GM23338 (cell line): ENCODE data around the gene RENBP. TPM values are rescaled to one million over a fixed set of nuclear protein-coding genes. Genes with fewer than 3 reads are reported as not detected.

Experiments
- ATAC-seq: fragments of 200-7000 bp; cut with Tn5 transposase; 3 replicates; pipeline ENCODE4 v1.9.1; 2020
- DNase-seq: peaks from one replicate; pipeline ENCODE4 v3.0.0-alpha.2; 2015; ENCODE audit warnings: low spot score
- H2AFZ ChIP-seq: fragments of 200-600 bp; sonication (generic); 2 replicates; pipeline ENCODE4 v1.8.0; 2016; ENCODE audit warnings: antibody characterized with exemption, mild to moderate bottlenecking, moderate library complexity
- H3F3A ChIP-seq: fragments of 200-600 bp; sonication (generic); replicated peaks from 2 replicates; pipeline ENCODE4 v1.8.0; 2017; ENCODE audit warnings: antibody characterized with exemption, mixed run types, low read depth
- H3K27ac ChIP-seq: fragments of 200-600 bp; sonication (generic); 2 replicates; pipeline ENCODE4 v1.6.1; 2016; ENCODE audit warnings: low read depth
- H3K27me3 ChIP-seq: fragments of 200-600 bp; sonication (generic); 2 replicates; pipeline ENCODE4 v1.8.0; 2016; ENCODE audit warnings: mild to moderate bottlenecking, mixed run types, moderate library complexity; ENCODE audit not compliant: insufficient read depth
- H3K36me3 ChIP-seq: fragments of 200-600 bp; sonication (generic); 2 replicates; pipeline ENCODE4 v1.8.0; 2016; ENCODE audit warnings: mild to moderate bottlenecking; ENCODE audit not compliant: insufficient read depth
- H3K4me1 ChIP-seq: fragments of 200-600 bp; sonication (generic); 2 replicates; pipeline ENCODE4 v1.8.0; 2016; ENCODE audit warnings: mild to moderate bottlenecking, moderate library complexity; ENCODE audit not compliant: insufficient read depth
- H3K4me2 ChIP-seq: fragments of 200-600 bp; sonication (generic); 2 replicates; pipeline ENCODE4 v1.7.1; 2017; ENCODE audit warnings: mixed run types
- H3K4me3 ChIP-seq: fragments of 200-600 bp; sonication (generic); 2 replicates; pipeline ENCODE4 v1.6.1; 2016; ENCODE audit warnings: mixed run types
- H3K79me2 ChIP-seq: fragments of 200-600 bp; sonication (generic); replicated peaks from 2 replicates; pipeline ENCODE4 v1.8.0; 2017; ENCODE audit warnings: mild to moderate bottlenecking; ENCODE audit not compliant: insufficient read depth
- H3K9me2 ChIP-seq: fragments of 200-600 bp; sonication (generic); 2 replicates; pipeline ENCODE4 v1.8.0; 2017; ENCODE audit not compliant: insufficient read depth
- H4K20me1 ChIP-seq: fragments of 200-600 bp; sonication (generic); replicated peaks from 2 replicates; pipeline ENCODE4 v1.8.0; 2017; ENCODE audit warnings: mild to moderate bottlenecking; ENCODE audit not compliant: insufficient read depth
- H3K27ac Mint-ChIP-seq: 2 replicates; pipeline ENCODE4 v1.8.0; 2020; ENCODE audit warnings: inconsistent platforms, mild to moderate bottlenecking, moderate library complexity, mixed read lengths
- H3K27me3 Mint-ChIP-seq: 3 replicates; pipeline ENCODE4 v1.8.0; 2022; ENCODE audit warnings: low read depth, mild to moderate bottlenecking, moderate library complexity, mixed read lengths, inconsistent platforms; ENCODE audit not compliant: insufficient read depth, poor library complexity
- H3K36me3 Mint-ChIP-seq: 3 replicates; pipeline ENCODE4 v1.8.0; 2021; ENCODE audit warnings: low read depth, mild to moderate bottlenecking, inconsistent platforms, moderate library complexity, mixed read lengths
- H3K4me1 Mint-ChIP-seq: 3 replicates; pipeline ENCODE4 v1.8.0; 2020; ENCODE audit warnings: mild to moderate bottlenecking, inconsistent platforms, mixed read lengths
- H3K4me3 Mint-ChIP-seq: 3 replicates; pipeline ENCODE4 v1.8.0; 2021; ENCODE audit warnings: moderate library complexity, mild to moderate bottlenecking, inconsistent platforms, mixed read lengths
- H3K9me3 Mint-ChIP-seq: 3 replicates; pipeline ENCODE4 v1.8.0; 2020; ENCODE audit warnings: moderate library complexity, mild to moderate bottlenecking, inconsistent platforms, mixed read lengths
- CREB1 ChIP-seq: fragments of 250-450 bp; sonication (Bioruptor Pico); IDR thresholded peaks from 2 replicates; pipeline ENCODE4 v1.5.0; 2020; ENCODE audit warnings: low read depth, mild to moderate bottlenecking, moderate library complexity
- CTCF ChIP-seq, 2 experiments: fragments of 200-600 bp in 1 of 2; sonication (generic) in 1 of 2; conservative IDR thresholded peaks; 2 replicates each; pipeline versions ENCODE4 v1.5.1 to v1.6.1; 2016 to 2017; ENCODE audit warnings: antibody characterized with exemption in 2 of 2, low read depth in 2 of 2, mild to moderate bottlenecking in 2 of 2, moderate library complexity in 1 of 2
- EZH2 ChIP-seq: fragments of 200-600 bp; sonication (generic); IDR thresholded peaks from one replicate; pipeline ENCODE4 v1.8.0; 2017; ENCODE audit warnings: antibody characterized with exemption, mild to moderate bottlenecking, low read depth; ENCODE audit not compliant: unreplicated experiment
- EZH2phosphoT487 ChIP-seq: fragments of 200-600 bp; sonication (generic); IDR thresholded peaks from one replicate; pipeline ENCODE4 v1.8.1; 2018; ENCODE audit warnings: antibody characterized with exemption; ENCODE audit not compliant: unreplicated experiment
- JUNB ChIP-seq: IDR thresholded peaks from one replicate; pipeline ENCODE4 v1.6.1; 2016; ENCODE audit warnings: antibody characterized with exemption; ENCODE audit not compliant: unreplicated experiment
- NANOG ChIP-seq: IDR thresholded peaks from 2 replicates; pipeline ENCODE4 v1.6.1; 2016; ENCODE audit warnings: antibody characterized with exemption, borderline replicate concordance
- POLR2AphosphoS5 ChIP-seq: IDR thresholded peaks from 2 replicates; pipeline ENCODE4 v1.6.1; 2016; ENCODE audit warnings: antibody characterized with exemption, low read depth
- STAT1 ChIP-seq: IDR thresholded peaks from one replicate; pipeline ENCODE4 v1.6.1; 2016; ENCODE audit warnings: antibody characterized with exemption; ENCODE audit not compliant: unreplicated experiment
- ZNF114 ChIP-seq: fragments of 250-450 bp; sonication (Bioruptor Pico); IDR thresholded peaks from 2 replicates; pipeline ENCODE4 v1.5.0; 2020; ENCODE audit warnings: mild to moderate bottlenecking, moderate library complexity
- ZNF331 ChIP-seq: fragments of 250-450 bp; sonication (Bioruptor Pico); IDR thresholded peaks from 2 replicates; pipeline ENCODE4 v1.5.0; 2020; ENCODE audit warnings: low read depth, mild to moderate bottlenecking, moderate library complexity
- polyA plus RNA-seq: library from polyadenylated mRNA; unstranded; fragments of >200 nt; fragmentation: Nextera tagmentation; extraction: Ambion mirVana; gene quantifications from 2 replicates; pipeline ENCODE4 v1.2.1, GENCODE V29; 2016
- total RNA-seq: library from RNA; depleted of rRNA; stranded (reverse); fragments of >200 nt; shearing (Covaris generic); gene quantifications from 2 replicates; pipeline ENCODE4 v1.2.3, GENCODE V29; 2014
- TF ChIP-seq, protein P1 (sequence below): fragments of 250-450 bp; sonication (Bioruptor Pico); IDR thresholded peaks from 2 replicates; pipeline ENCODE4 v1.5.0; 2020; ENCODE audit warnings: mild to moderate bottlenecking, moderate library complexity
- TF ChIP-seq, protein P2 (sequence below): IDR thresholded peaks from 2 replicates; pipeline ENCODE4 v1.6.1; 2016; ENCODE audit warnings: antibody characterized with exemption
- TF ChIP-seq, protein P3 (sequence below): IDR thresholded peaks from one replicate; pipeline ENCODE4 v1.6.1; 2018; ENCODE audit warnings: antibody characterized with exemption; ENCODE audit not compliant: unreplicated experiment

Gene RENBP
- total and polyA plus RNA-seq, 2 experiments from 2014 or later: 2.0 to 10.3 TPM

DNA sequence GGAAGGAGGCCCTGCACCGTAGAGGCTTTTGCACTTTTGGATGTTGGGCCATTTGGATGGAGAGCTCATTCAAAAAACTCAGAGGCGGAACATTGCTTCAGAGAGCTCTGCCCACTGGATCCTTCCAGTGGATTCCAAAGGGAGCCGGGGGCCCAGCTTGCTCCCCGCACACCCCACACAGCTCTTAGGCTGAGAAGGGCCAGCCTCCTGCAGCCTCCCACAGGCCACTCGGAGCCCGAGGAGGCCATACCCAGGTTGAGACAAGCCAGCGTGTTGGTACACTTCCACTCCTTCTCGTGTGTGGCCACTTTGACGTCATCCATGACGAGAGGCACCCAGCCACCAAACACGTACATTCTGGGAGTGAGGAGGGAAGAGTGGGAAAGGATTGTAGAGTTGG is 16.8 kb upstream of the RENBP start:
- H3K27me3 ChIP-seq: no peaks in the 10 kb centered on the region
- no peaks in the 10 kb centered on the region for H3K4me1 ChIP-seq
- H3K9me2 ChIP-seq: no peaks in the 10 kb centered on the region
- no peak overlapping the region for H2AFZ ChIP-seq
- H3K4me1 Mint-ChIP-seq: peaks cover 2% of the 10 kb centered on the region; the same call in 2 of the 3 replicates
- TF ChIP-seq POLR2AphosphoS5: no peak
- no peak for TF ChIP-seq JUNB
- TF ChIP-seq, protein P1, sequence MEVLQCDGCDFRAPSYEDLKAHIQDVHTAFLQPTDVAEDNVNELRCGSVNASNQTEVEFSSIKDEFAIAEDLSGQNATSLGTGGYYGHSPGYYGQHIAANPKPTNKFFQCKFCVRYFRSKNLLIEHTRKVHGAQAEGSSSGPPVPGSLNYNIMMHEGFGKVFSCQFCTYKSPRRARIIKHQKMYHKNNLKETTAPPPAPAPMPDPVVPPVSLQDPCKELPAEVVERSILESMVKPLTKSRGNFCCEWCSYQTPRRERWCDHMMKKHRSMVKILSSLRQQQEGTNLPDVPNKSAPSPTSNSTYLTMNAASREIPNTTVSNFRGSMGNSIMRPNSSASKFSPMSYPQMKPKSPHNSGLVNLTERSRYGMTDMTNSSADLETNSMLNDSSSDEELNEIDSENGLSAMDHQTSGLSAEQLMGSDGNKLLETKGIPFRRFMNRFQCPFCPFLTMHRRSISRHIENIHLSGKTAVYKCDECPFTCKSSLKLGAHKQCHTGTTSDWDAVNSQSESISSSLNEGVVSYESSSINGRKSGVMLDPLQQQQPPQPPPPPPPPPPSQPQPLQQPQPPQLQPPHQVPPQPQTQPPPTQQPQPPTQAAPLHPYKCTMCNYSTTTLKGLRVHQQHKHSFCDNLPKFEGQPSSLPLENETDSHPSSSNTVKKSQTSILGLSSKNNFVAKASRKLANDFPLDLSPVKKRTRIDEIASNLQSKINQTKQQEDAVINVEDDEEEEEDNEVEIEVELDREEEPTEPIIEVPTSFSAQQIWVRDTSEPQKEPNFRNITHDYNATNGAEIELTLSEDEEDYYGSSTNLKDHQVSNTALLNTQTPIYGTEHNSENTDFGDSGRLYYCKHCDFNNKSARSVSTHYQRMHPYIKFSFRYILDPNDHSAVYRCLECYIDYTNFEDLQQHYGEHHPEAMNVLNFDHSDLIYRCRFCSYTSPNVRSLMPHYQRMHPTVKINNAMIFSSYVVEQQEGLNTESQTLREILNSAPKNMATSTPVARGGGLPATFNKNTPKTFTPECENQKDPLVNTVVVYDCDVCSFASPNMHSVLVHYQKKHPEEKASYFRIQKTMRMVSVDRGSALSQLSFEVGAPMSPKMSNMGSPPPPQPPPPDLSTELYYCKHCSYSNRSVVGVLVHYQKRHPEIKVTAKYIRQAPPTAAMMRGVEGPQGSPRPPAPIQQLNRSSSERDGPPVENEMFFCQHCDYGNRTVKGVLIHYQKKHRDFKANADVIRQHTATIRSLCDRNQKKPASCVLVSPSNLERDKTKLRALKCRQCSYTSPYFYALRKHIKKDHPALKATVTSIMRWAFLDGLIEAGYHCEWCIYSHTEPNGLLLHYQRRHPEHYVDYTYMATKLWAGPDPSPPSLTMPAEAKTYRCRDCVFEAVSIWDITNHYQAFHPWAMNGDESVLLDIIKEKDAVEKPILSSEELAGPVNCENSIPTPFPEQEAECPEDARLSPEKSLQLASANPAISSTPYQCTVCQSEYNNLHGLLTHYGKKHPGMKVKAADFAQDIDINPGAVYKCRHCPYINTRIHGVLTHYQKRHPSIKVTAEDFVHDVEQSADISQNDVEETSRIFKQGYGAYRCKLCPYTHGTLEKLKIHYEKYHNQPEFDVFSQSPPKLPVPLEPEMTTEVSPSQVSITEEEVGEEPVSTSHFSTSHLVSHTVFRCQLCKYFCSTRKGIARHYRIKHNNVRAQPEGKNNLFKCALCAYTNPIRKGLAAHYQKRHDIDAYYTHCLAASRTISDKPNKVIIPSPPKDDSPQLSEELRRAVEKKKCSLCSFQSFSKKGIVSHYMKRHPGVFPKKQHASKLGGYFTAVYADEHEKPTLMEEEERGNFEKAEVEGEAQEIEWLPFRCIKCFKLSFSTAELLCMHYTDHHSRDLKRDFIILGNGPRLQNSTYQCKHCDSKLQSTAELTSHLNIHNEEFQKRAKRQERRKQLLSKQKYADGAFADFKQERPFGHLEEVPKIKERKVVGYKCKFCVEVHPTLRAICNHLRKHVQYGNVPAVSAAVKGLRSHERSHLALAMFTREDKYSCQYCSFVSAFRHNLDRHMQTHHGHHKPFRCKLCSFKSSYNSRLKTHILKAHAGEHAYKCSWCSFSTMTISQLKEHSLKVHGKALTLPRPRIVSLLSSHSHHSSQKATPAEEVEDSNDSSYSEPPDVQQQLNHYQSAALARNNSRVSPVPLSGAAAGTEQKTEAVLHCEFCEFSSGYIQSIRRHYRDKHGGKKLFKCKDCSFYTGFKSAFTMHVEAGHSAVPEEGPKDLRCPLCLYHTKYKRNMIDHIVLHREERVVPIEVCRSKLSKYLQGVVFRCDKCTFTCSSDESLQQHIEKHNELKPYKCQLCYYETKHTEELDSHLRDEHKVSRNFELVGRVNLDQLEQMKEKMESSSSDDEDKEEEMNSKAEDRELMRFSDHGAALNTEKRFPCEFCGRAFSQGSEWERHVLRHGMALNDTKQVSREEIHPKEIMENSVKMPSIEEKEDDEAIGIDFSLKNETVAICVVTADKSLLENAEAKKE (CRISPR knock-in tag): no peak
- TF ChIP-seq, protein P2, sequence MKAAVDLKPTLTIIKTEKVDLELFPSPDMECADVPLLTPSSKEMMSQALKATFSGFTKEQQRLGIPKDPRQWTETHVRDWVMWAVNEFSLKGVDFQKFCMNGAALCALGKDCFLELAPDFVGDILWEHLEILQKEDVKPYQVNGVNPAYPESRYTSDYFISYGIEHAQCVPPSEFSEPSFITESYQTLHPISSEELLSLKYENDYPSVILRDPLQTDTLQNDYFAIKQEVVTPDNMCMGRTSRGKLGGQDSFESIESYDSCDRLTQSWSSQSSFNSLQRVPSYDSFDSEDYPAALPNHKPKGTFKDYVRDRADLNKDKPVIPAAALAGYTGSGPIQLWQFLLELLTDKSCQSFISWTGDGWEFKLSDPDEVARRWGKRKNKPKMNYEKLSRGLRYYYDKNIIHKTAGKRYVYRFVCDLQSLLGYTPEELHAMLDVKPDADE: no peak
- TF ChIP-seq CTCF (conservative IDR thresholded peaks at IDR 0.05; ENCODE audit: low read depth in 2 of 2): no peak
- TF ChIP-seq ZNF114: no peak
- TF ChIP-seq EZH2: no peak
- no peak for TF ChIP-seq ZNF331 (CRISPR knock-in tag)
- TF ChIP-seq CREB1 (CRISPR knock-in tag): no peak
- no peak for TF ChIP-seq EZH2phosphoT487
- TF ChIP-seq, protein P3, sequence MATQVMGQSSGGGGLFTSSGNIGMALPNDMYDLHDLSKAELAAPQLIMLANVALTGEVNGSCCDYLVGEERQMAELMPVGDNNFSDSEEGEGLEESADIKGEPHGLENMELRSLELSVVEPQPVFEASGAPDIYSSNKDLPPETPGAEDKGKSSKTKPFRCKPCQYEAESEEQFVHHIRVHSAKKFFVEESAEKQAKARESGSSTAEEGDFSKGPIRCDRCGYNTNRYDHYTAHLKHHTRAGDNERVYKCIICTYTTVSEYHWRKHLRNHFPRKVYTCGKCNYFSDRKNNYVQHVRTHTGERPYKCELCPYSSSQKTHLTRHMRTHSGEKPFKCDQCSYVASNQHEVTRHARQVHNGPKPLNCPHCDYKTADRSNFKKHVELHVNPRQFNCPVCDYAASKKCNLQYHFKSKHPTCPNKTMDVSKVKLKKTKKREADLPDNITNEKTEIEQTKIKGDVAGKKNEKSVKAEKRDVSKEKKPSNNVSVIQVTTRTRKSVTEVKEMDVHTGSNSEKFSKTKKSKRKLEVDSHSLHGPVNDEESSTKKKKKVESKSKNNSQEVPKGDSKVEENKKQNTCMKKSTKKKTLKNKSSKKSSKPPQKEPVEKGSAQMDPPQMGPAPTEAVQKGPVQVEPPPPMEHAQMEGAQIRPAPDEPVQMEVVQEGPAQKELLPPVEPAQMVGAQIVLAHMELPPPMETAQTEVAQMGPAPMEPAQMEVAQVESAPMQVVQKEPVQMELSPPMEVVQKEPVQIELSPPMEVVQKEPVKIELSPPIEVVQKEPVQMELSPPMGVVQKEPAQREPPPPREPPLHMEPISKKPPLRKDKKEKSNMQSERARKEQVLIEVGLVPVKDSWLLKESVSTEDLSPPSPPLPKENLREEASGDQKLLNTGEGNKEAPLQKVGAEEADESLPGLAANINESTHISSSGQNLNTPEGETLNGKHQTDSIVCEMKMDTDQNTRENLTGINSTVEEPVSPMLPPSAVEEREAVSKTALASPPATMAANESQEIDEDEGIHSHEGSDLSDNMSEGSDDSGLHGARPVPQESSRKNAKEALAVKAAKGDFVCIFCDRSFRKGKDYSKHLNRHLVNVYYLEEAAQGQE: no peak
- TF ChIP-seq NANOG: no peak
- TF ChIP-seq STAT1: no peak
- H3K4me3 Mint-ChIP-seq: no peak overlapping the region
- H4K20me1 ChIP-seq: no peaks in the 10 kb centered on the region
- H3K27me3 Mint-ChIP-seq: peaks cover 12% of the 10 kb centered on the region
- H3K27ac ChIP-seq: no peak overlapping the region
- H3K79me2 ChIP-seq: peaks cover 35% of the 10 kb centered on the region
- H3K4me2 ChIP-seq: no peak overlapping the region
- no peak for ATAC-seq
- no peaks in the 10 kb centered on the region for H3F3A ChIP-seq
- DNase-seq: no peak
- H3K27ac Mint-ChIP-seq: no peak overlapping the region
- no peaks in the 10 kb centered on the region; the same call in 2 of the 3 replicates for H3K9me3 Mint-ChIP-seq
- H3K4me3 ChIP-seq: no peak overlapping the region
- H3K36me3 Mint-ChIP-seq: peaks cover 73% of the 10 kb centered on the region
- no peaks in the 10 kb centered on the region for H3K36me3 ChIP-seq
